Upper lobe of right lung (tissue), 1 donor: ENCODE measurements around the gene KMT2D. TPM values are rescaled to one million over a fixed set of nuclear protein-coding genes. Genes with fewer than 3 reads are reported as not detected.
A peak's percentile ranks its signal among the peaks of the same experiment; 100 is the strongest.

ENCODE experiments used
- ATAC-seq: fragments of 200-7000 bp; cut with Tn5 transposase; one replicate; pipeline ENCODE4 v1.9.1; 2020; ENCODE audit warnings: mild to moderate bottlenecking, moderate library complexity
- DNase-seq: peaks from one replicate; pipeline ENCODE4 v3.0.0-alpha.2; 2020
- H3K27ac ChIP-seq: fragments of 200-600 bp; one replicate; pipeline ENCODE4 v1.8.0; 2022
- H3K27me3 ChIP-seq: fragments of 200-600 bp; one replicate; pipeline ENCODE4 v1.8.0; 2022; ENCODE audit warnings: mild to moderate bottlenecking
- H3K36me3 ChIP-seq: fragments of 200-600 bp; one replicate; pipeline ENCODE4 v1.8.0; 2022
- H3K4me1 ChIP-seq: fragments of 200-600 bp; one replicate; pipeline ENCODE4 v1.8.0; 2022
- H3K4me3 ChIP-seq: fragments of 200-600 bp; one replicate; pipeline ENCODE4 v1.8.0; 2022; ENCODE audit warnings: mild to moderate bottlenecking
- H3K9me3 ChIP-seq: fragments of 200-600 bp; one replicate; pipeline ENCODE4 v1.8.0; 2022
- intact Hi-C: fragments of 100-400 bp; cut with DNase I; formaldehyde crosslinking; loops from one replicate; pipeline ENCODE4 v1.11.0; 2022
- total RNA-seq: library from RNA; stranded (reverse); fragmentation: NEBNext Ultra II Directional; extraction: Animal tissue kit (Norgen Biotek cat#: 25700); gene quantifications from one replicate; pipeline ENCODE4 v1.2.1, GENCODE V29; 2021
- TF ChIP-seq, protein P1 (sequence below): fragments of 200-600 bp; IDR thresholded peaks from one replicate; pipeline ENCODE4 v1.8.0; 2022; ENCODE audit warnings: antibody characterized with exemption
- donor health status: DM: no; HTN: yes; CAD: no; lungs with severe emphysema.

Gene KMT2D
- total RNA-seq, 1 donor from 2014 or later, result 102 TPM

DNA sequence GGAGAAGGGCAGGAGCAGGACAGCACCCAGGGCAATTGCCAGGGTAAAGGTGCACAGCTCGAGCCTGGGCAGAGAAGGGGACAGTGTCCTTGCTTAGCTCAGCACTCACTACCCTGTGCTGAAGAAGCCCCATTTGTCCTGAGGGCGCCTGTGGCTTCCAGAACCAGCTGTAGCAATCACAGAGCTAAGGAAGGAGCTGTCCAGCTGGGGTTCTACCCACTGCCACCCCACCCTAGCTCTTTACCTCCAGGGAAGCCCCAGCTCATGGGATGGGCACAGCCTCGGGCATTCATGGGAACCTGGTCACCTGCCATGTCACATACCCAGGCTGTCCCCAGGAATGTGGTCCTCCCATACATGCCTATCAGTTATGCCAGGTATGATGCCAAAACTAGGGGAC lies 44.2 kb upstream of the KMT2D start:
- H3K36me3 ChIP-seq, result peaks cover 61% of the 10 kb centered on the region
- no peak for DNase-seq
- H3K4me3 ChIP-seq, result no peak overlapping the region
- no peak overlapping the region for H3K27ac ChIP-seq
- ATAC-seq, result no peak
- H3K9me3 ChIP-seq, result no peaks in the 10 kb centered on the region
- H3K4me1 ChIP-seq, result peaks cover 44% of the 10 kb centered on the region
- intact Hi-C loops, result no loop called here
- TF ChIP-seq, protein P1, sequence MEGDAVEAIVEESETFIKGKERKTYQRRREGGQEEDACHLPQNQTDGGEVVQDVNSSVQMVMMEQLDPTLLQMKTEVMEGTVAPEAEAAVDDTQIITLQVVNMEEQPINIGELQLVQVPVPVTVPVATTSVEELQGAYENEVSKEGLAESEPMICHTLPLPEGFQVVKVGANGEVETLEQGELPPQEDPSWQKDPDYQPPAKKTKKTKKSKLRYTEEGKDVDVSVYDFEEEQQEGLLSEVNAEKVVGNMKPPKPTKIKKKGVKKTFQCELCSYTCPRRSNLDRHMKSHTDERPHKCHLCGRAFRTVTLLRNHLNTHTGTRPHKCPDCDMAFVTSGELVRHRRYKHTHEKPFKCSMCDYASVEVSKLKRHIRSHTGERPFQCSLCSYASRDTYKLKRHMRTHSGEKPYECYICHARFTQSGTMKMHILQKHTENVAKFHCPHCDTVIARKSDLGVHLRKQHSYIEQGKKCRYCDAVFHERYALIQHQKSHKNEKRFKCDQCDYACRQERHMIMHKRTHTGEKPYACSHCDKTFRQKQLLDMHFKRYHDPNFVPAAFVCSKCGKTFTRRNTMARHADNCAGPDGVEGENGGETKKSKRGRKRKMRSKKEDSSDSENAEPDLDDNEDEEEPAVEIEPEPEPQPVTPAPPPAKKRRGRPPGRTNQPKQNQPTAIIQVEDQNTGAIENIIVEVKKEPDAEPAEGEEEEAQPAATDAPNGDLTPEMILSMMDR, result no peak
- H3K27me3 ChIP-seq, result no peaks in the 10 kb centered on the region

DNA sequence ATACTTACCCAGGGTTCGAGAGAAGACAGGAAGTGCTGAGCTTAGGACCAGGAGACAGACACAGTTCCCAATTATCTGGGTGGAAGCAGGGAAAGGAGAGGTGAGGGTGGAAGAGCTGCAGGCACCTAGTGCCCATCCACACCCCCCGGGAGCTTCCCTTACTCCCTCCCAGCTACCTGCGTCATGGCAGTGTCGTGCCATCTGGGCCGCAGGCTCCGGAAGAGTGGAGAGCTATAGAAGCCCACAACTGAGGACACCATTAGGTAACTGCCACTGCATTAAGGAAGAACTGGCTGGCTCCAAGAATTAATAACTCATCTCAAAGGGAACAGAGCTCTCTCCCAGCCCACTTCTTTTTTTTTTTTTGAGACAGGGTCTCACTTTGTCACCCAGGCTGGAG lies 39.8 kb upstream of the KMT2D start:
- Histone ChIP-seq H3K36me3 (peaks cover 87% of the 10 kb centered on the region), H3K4me3 (no peak overlapping the region), H3K27me3 (no peaks in the 10 kb centered on the region), H3K9me3 (no peaks in the 10 kb centered on the region), H3K4me1 (peaks cover 12% of the 10 kb centered on the region), H3K27ac (no peak overlapping the region)
- DNase-seq (no peak), ATAC-seq (no peak)
- intact Hi-C loops, result no loop called here
- TF ChIP-seq, protein P1, result no peak

DNA sequence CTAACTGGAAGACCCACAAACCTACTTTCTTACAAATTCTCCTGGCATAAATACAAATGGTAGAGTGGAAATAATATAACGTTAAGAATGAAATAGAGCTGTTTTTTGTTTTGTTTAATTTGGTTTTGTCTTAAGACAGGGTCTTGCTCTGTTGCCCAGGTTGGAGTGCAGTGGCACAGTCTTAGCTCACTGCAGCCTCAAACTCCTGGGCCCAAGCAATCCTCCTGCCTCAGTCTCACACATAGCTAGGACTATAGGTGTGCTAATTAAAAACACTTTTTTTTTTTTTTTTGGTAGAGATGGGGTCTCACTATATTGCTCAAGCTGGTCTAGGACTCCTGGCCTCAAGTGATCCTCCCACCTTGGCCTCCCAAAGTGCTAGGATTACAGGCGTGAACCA lies 38.1 kb upstream of the KMT2D start:
- ATAC-seq, result no peak
- Histone ChIP-seq H3K9me3 (no peaks in the 10 kb centered on the region), H3K4me1 (peaks cover 9% of the 10 kb centered on the region), H3K36me3 (peaks cover 71% of the 10 kb centered on the region), H3K27me3 (peaks cover 10% of the 10 kb centered on the region), H3K4me3 (no peak overlapping the region), H3K27ac (no peak overlapping the region)
- TF ChIP-seq, protein P1, result no peak
- no peak for DNase-seq
- intact Hi-C loops, result no loop called here

DNA sequence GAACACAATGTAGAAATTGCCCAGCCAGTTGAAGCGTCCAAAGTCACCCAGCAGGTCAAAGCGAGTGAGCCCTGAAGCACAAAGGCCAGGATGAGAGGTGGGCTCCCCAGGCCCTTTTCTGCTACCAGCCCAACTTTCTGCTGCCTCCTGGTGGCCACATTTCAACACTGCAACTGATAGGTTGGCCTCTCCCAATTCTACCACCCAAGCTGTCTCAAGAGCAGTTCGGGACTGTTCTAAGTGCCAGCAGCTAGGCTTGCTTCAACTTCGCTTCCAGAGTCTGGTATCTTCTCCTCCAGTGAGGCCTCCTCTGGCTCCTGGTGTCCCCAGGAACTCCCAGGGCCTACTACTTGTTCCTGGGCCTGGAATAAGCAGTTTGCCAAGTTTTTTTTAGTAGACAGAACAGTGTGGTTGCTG lies 37.4 kb upstream of the KMT2D start:
- TF ChIP-seq, protein P1, result peak; percentile 80
- DNase-seq, result peak; percentile 69
- Histone ChIP-seq H3K36me3 (peaks cover 64% of the 10 kb centered on the region), H3K27me3 (peaks cover 16% of the 10 kb centered on the region), H3K4me1 (peaks cover 13% of the 10 kb centered on the region), H3K27ac (no peak overlapping the region), H3K4me3 (no peak overlapping the region), H3K9me3 (no peaks in the 10 kb centered on the region)
- ATAC-seq, result peak; percentile 68
- intact Hi-C loops, result no loop called here

DNA sequence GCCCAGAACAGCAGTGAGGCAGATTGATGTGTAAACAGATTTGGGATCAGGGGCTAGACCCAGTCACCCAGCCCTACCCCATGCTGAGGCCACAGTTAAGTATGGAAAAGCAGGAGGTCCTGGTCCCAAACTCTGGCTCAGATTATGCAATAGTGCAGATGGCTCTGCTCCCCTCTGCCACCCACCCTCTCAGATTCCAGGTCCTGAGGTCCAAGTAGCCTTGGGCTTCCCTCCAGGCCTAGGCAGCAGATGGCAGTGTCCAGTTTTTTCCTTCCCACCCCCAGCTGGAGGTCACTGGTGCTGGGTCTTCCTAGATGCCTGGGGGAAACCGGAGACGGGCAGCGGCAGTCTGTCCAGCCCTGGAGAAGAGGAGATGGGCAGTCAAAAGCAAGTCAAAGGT lies 36.8 kb upstream of the KMT2D start:
- H3K4me3 ChIP-seq, result no peak overlapping the region
- ATAC-seq, result no peak
- no peaks in the 10 kb centered on the region for H3K9me3 ChIP-seq
- intact Hi-C loops, result no loop called here
- no peak for DNase-seq
- TF ChIP-seq, protein P1, result no peak
- H3K27ac ChIP-seq, result no peak overlapping the region
- peaks cover 23% of the 10 kb centered on the region for H3K27me3 ChIP-seq
- H3K4me1 ChIP-seq, result peaks cover 16% of the 10 kb centered on the region
- peaks cover 57% of the 10 kb centered on the region for H3K36me3 ChIP-seq

DNA sequence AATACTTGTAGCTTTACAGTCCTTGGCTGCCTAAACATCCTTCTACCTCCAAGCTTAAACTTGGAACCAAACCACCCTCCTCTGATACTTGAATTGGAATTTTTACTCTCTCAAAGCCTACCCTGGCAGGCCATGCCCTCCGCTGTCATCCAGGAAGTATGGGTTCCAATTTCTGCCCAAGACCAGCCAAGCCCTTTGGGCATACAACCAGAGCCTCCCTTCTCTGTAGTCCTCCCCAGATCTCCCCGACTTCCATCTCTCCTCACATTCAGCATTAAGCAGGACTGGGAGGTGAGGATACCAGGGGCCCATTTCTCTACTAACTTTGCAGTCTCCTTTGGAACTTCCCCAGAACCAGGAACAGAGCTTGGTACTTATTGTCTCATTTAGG lies 34.4 kb upstream of the KMT2D start:
- H3K27ac ChIP-seq, result no peak overlapping the region
- intact Hi-C loops, result no loop called here
- TF ChIP-seq, protein P1, result no peak
- peaks cover 43% of the 10 kb centered on the region for H3K27me3 ChIP-seq
- H3K4me3 ChIP-seq, result no peak overlapping the region
- H3K36me3 ChIP-seq, result peaks cover 33% of the 10 kb centered on the region
- ATAC-seq, result no peak
- no peak for DNase-seq
- peaks cover 40% of the 10 kb centered on the region for H3K4me1 ChIP-seq
- no peaks in the 10 kb centered on the region for H3K9me3 ChIP-seq
